ENCODE measurements around the gene TPSAB1. TPM values are rescaled to one million over a fixed set of nuclear protein-coding genes. Genes with fewer than 3 reads are reported as not detected.

TPSAB1 gene
- total RNA-seq, 5 donors from 2014 or later (not counting 1 experiment from before 2014, with no cell fraction given): 0.39 to 1.6 (median 1.2) TPM; not detected in 2

GRCh38 chr16:1276580-1276878 lies 36.0 kb downstream of the TPSAB1 start:
- ChIA-PET CTCF (no interaction called here), POLR2A (no interaction called here)
- DNase-seq: no peak
- peaks cover 0 to 9% of the 10 kb centered on the region in 2 experiments for H3K4me1 ChIP-seq (ENCODE audit: control insufficient read depth in 1 of 2, extremely low read depth in 1 of 2, insufficient read depth in 2 of 2, low read length in 2 of 2)
- no peaks in the 10 kb centered on the region for H3K36me3 ChIP-seq (ENCODE audit: control insufficient read depth in 2 of 2, extremely low read depth in 1 of 2, insufficient read depth in 1 of 2, low read length in 1 of 2)
- Mint-ChIP-seq H3K9me3 (no peaks in the 10 kb centered on the region), H3K4me1 (peaks cover 0 to 2% (median under 1%) of the 10 kb centered on the region in 3 donors), H3K4me3 (no peak overlapping the region), H3K27ac (no peak overlapping the region), H3K36me3 (no peaks in the 10 kb centered on the region), H3K27me3 (peaks cover 15 to 25% of the 10 kb centered on the region in 2 donors)
- no peak overlapping the region for H3K27ac ChIP-seq (ENCODE audit: low read length)
- no peak for ATAC-seq (replicated peaks in 1 of 4)
- WGBS (ENCODE audit: insufficient coverage): 92% methylated on average over 4 of the region's 14 CpGs
- no peaks in the 10 kb centered on the region for H3K9me3 ChIP-seq
- H3K4me3 ChIP-seq (ENCODE audit: control insufficient read depth in 1 of 2, extremely low read depth in 1 of 2, low read length in 1 of 2): no peak overlapping the region
- H3K27me3 ChIP-seq (replicated peaks in 1 of 2; ENCODE audit: control insufficient read depth in 2 of 2, extremely low read depth in 1 of 2, insufficient read depth in 2 of 2, low read length in 1 of 2): peaks cover 0 to 71% of the 10 kb centered on the region in 2 experiments

GRCh38 chr16:1277151-1277598 lies 36.7 kb downstream of the TPSAB1 start:
- POLR2A ChIA-PET: no interaction called here
- ATAC-seq (replicated peaks in 1 of 4) (no peak), DNase-seq (no peak)
- Histone ChIP-seq H3K36me3 (ENCODE audit: control insufficient read depth in 2 of 2, extremely low read depth in 1 of 2, insufficient read depth in 1 of 2, low read length in 1 of 2) (no peaks in the 10 kb centered on the region), H3K4me3 (ENCODE audit: control insufficient read depth in 1 of 2, extremely low read depth in 1 of 2, low read length in 1 of 2) (no peak overlapping the region), H3K27ac (ENCODE audit: low read length) (no peak overlapping the region), H3K9me3 (no peaks in the 10 kb centered on the region), H3K27me3 (replicated peaks in 1 of 2; ENCODE audit: control insufficient read depth in 2 of 2, extremely low read depth in 1 of 2, insufficient read depth in 2 of 2, low read length in 1 of 2) (peaks cover 0 to 67% of the 10 kb centered on the region in 2 experiments), H3K4me1 (ENCODE audit: control insufficient read depth in 1 of 2, extremely low read depth in 1 of 2, insufficient read depth in 2 of 2, low read length in 2 of 2) (peaks cover 0 to 3% of the 10 kb centered on the region in 2 experiments)
- Mint-ChIP-seq H3K36me3 (no peaks in the 10 kb centered on the region), H3K9me3 (no peaks in the 10 kb centered on the region), H3K27ac (no peak overlapping the region), H3K27me3 (peaks cover 15 to 24% of the 10 kb centered on the region in 2 donors), H3K4me3 (no peak overlapping the region), H3K4me1 (peaks cover 0 to under 1% (median 0%) of the 10 kb centered on the region in 3 donors)
- CTCF ChIA-PET: no interaction called here
- WGBS (ENCODE audit: insufficient coverage): 67% methylated on average over 12 of the region's 19 CpGs

GRCh38 chr16:1277617-1278282 lies 37.2 kb downstream of the TPSAB1 start:
- H3K4me1 ChIP-seq (ENCODE audit: control insufficient read depth in 1 of 2, extremely low read depth in 1 of 2, insufficient read depth in 2 of 2, low read length in 2 of 2): no peaks in the 10 kb centered on the region
- WGBS (ENCODE audit: insufficient coverage): 65% methylated on average over 17 of the region's 21 CpGs
- ATAC-seq (replicated peaks in 1 of 4) (no peak), DNase-seq (no peak)
- no peak overlapping the region for H3K27ac Mint-ChIP-seq
- H3K4me1 Mint-ChIP-seq: no peaks in the 10 kb centered on the region
- no peaks in the 10 kb centered on the region for H3K36me3 Mint-ChIP-seq
- no peak overlapping the region for H3K4me3 ChIP-seq (ENCODE audit: control insufficient read depth in 1 of 2, extremely low read depth in 1 of 2, low read length in 1 of 2)
- H3K9me3 Mint-ChIP-seq: no peaks in the 10 kb centered on the region
- CTCF ChIA-PET: no interaction called here
- no peaks in the 10 kb centered on the region for H3K9me3 ChIP-seq
- POLR2A ChIA-PET: no interaction called here
- no peak overlapping the region for H3K27ac ChIP-seq (ENCODE audit: low read length)
- no peaks in the 10 kb centered on the region for H3K36me3 ChIP-seq (ENCODE audit: control insufficient read depth in 2 of 2, extremely low read depth in 1 of 2, insufficient read depth in 1 of 2, low read length in 1 of 2)
- peaks cover 0 to 64% of the 10 kb centered on the region in 2 experiments for H3K27me3 ChIP-seq (replicated peaks in 1 of 2; ENCODE audit: control insufficient read depth in 2 of 2, extremely low read depth in 1 of 2, insufficient read depth in 2 of 2, low read length in 1 of 2)
- peaks cover 14 to 20% of the 10 kb centered on the region in 2 donors for H3K27me3 Mint-ChIP-seq
- no peak overlapping the region for H3K4me3 Mint-ChIP-seq

GRCh38 chr16:1278477-1278876 lies 38.0 kb downstream of the TPSAB1 start:
- WGBS (ENCODE audit: insufficient coverage): 38% methylated on average over 18 of the region's 18 CpGs
- Histone ChIP-seq H3K27ac (ENCODE audit: low read length) (no peak overlapping the region), H3K27me3 (replicated peaks in 1 of 2; ENCODE audit: control insufficient read depth in 2 of 2, extremely low read depth in 1 of 2, insufficient read depth in 2 of 2, low read length in 1 of 2) (peaks cover 0 to 58% of the 10 kb centered on the region in 2 experiments), H3K9me3 (no peaks in the 10 kb centered on the region), H3K4me1 (ENCODE audit: control insufficient read depth in 1 of 2, extremely low read depth in 1 of 2, insufficient read depth in 2 of 2, low read length in 2 of 2) (no peaks in the 10 kb centered on the region), H3K4me3 (ENCODE audit: control insufficient read depth in 1 of 2, extremely low read depth in 1 of 2, low read length in 1 of 2) (no peak overlapping the region), H3K36me3 (ENCODE audit: control insufficient read depth in 2 of 2, extremely low read depth in 1 of 2, insufficient read depth in 1 of 2, low read length in 1 of 2) (no peaks in the 10 kb centered on the region)
- no peaks in the 10 kb centered on the region for H3K4me1 Mint-ChIP-seq
- CTCF ChIA-PET: no interaction called here
- no peaks in the 10 kb centered on the region for H3K36me3 Mint-ChIP-seq
- no peaks in the 10 kb centered on the region for H3K9me3 Mint-ChIP-seq
- POLR2A ChIA-PET: no interaction called here
- peaks cover 11 to 14% of the 10 kb centered on the region in 2 donors for H3K27me3 Mint-ChIP-seq
- DNase-seq (no peak), ATAC-seq (replicated peaks in 1 of 4) (no peak)
- no peak overlapping the region for H3K27ac Mint-ChIP-seq
- H3K4me3 Mint-ChIP-seq: no peak overlapping the region

- H3K4me1 Mint-ChIP-seq: no peaks in the 10 kb centered on the region
- ChIA-PET POLR2A (no interaction called here), CTCF (no interaction called here)
- H3K27me3 ChIP-seq (replicated peaks in 1 of 2; ENCODE audit: control insufficient read depth in 2 of 2, extremely low read depth in 1 of 2, insufficient read depth in 2 of 2, low read length in 1 of 2): peaks cover 0 to 62% of the 10 kb centered on the region in 2 experiments
- H3K27ac ChIP-seq (ENCODE audit: low read length): no peak overlapping the region
- no peaks in the 10 kb centered on the region for H3K4me1 ChIP-seq (ENCODE audit: control insufficient read depth in 1 of 2, extremely low read depth in 1 of 2, insufficient read depth in 2 of 2, low read length in 2 of 2)
- peaks cover 11 to 18% of the 10 kb centered on the region in 2 donors for H3K27me3 Mint-ChIP-seq
- no peak for ATAC-seq (replicated peaks in 1 of 4)
- 76% methylated on average over 22 of the region's 30 CpGs for WGBS (ENCODE audit: insufficient coverage)
- no peaks in the 10 kb centered on the region for H3K9me3 ChIP-seq
- H3K4me3 Mint-ChIP-seq: no peak overlapping the region
- H3K36me3 ChIP-seq (ENCODE audit: control insufficient read depth in 2 of 2, extremely low read depth in 1 of 2, insufficient read depth in 1 of 2, low read length in 1 of 2): no peaks in the 10 kb centered on the region
- no peak overlapping the region for H3K4me3 ChIP-seq (ENCODE audit: control insufficient read depth in 1 of 2, extremely low read depth in 1 of 2, low read length in 1 of 2)
- H3K9me3 Mint-ChIP-seq: no peaks in the 10 kb centered on the region
- H3K27ac Mint-ChIP-seq: no peak overlapping the region
- no peaks in the 10 kb centered on the region for H3K36me3 Mint-ChIP-seq
- no peak for DNase-seq
These were observed 38.8 kb downstream of the TPSAB1 start for GRCh38 chr16:1279081-1279944.

- H3K9me3 Mint-ChIP-seq: no peaks in the 10 kb centered on the region
- CTCF ChIA-PET: no interaction called here
These were observed 39.6 kb downstream of the TPSAB1 start for GRCh38 chr16:1279945-1280589.

More at GRCh38 chr16:1279945-1280589, 39.6 kb downstream of the TPSAB1 start:
- Mint-ChIP-seq H3K4me3 (no peak overlapping the region), H3K4me1 (no peaks in the 10 kb centered on the region), H3K27me3 (peaks cover 11 to 20% of the 10 kb centered on the region in 2 donors), H3K36me3 (no peaks in the 10 kb centered on the region), H3K27ac (no peak overlapping the region)
- ATAC-seq (replicated peaks in 1 of 4) (no peak), DNase-seq (no peak)
- no peaks in the 10 kb centered on the region for H3K9me3 ChIP-seq
- H3K4me1 ChIP-seq (ENCODE audit: control insufficient read depth in 1 of 2, extremely low read depth in 1 of 2, insufficient read depth in 2 of 2, low read length in 2 of 2): no peaks in the 10 kb centered on the region
- no peaks in the 10 kb centered on the region for H3K36me3 ChIP-seq (ENCODE audit: control insufficient read depth in 2 of 2, extremely low read depth in 1 of 2, insufficient read depth in 1 of 2, low read length in 1 of 2)
- H3K4me3 ChIP-seq (ENCODE audit: control insufficient read depth in 1 of 2, extremely low read depth in 1 of 2, low read length in 1 of 2): no peak overlapping the region
- peaks cover 0 to 67% of the 10 kb centered on the region in 2 experiments for H3K27me3 ChIP-seq (replicated peaks in 1 of 2; ENCODE audit: control insufficient read depth in 2 of 2, extremely low read depth in 1 of 2, insufficient read depth in 2 of 2, low read length in 1 of 2)
- POLR2A ChIA-PET: no interaction called here
- WGBS (ENCODE audit: insufficient coverage): 78% methylated on average over 26 of the region's 29 CpGs
- H3K27ac ChIP-seq (ENCODE audit: low read length): no peak overlapping the region

Measured in T-cell (primary cell).